Right ventricle myocardium inferior (tissue), 1 donor: ENCODE data around the gene SLC2A4RG. TPM values are rescaled to one million over a fixed set of nuclear protein-coding genes. Genes with fewer than 3 reads are reported as not detected.
"Not testable (repeated sequence)": the region's sequence is repeated elsewhere in the genome, so short reads cannot be mapped to it uniquely, and the experiment has no call there.

Experiments
- ATAC-seq: fragments of 200-7000 bp; cut with Tn5 transposase; one replicate; pipeline ENCODE4 v1.9.1; 2020; ENCODE audit warnings: mild to moderate bottlenecking, moderate library complexity
- DNase-seq: peaks from one replicate; pipeline ENCODE4 v3.0.0; 2021; ENCODE audit errors: missing footprints
- intact Hi-C: fragments of 100-400 bp; cut with DNase I; formaldehyde crosslinking; loops from one replicate; pipeline ENCODE4 v1.11.0; 2022
- total RNA-seq: library from RNA; stranded (reverse); fragmentation: NEBNext Ultra II Directional; extraction: Animal tissue kit (Norgen Biotek cat#: 25700); gene quantifications from one replicate; pipeline ENCODE4 v1.2.1, GENCODE V29; 2021
- donor health status: DM: no; HTN: yes; CAD: no; lungs with severe emphysema.

The SLC2A4RG gene
- total RNA-seq, 1 donor from 2014 or later, result 97.4 TPM

- intact Hi-C loops, result no loop called here
- DNase-seq (no peak), ATAC-seq (no peak)
These were observed 25.7 kb downstream of the SLC2A4RG start for GRCh38 chr20:63765082-63765873.

GRCh38 chr20:63765902-63766301, 26.3 kb downstream of the SLC2A4RG start:
- no peak for DNase-seq
- intact Hi-C loops, result no loop called here
- ATAC-seq, result no peak

- intact Hi-C loops, result no loop called here
- no peak for DNase-seq
- ATAC-seq, result no peak
These were observed 27.3 kb downstream of the SLC2A4RG start for GRCh38 chr20:63766695-63767426.

GRCh38 chr20:63767456-63767855, 27.9 kb downstream of the SLC2A4RG start:
- ATAC-seq (peak; percentile 64), DNase-seq (no peak)
- intact Hi-C loops, result no loop called here

GRCh38 chr20:63767886-63768285, 28.3 kb downstream of the SLC2A4RG start:
- intact Hi-C loops, result no loop called here
- ATAC-seq, result no peak
- no peak for DNase-seq

GRCh38 chr20:63768591-63769515, 29.3 kb downstream of the SLC2A4RG start:
- intact Hi-C loops, result no loop called here
- no peak for ATAC-seq
- DNase-seq, result no peak

- intact Hi-C loops, result loop anchor here (10.0 kb wide), 1 partner anchor 205 kb away; the partner anchor contains the start of gene SAMD10
- ATAC-seq (no peak), DNase-seq (no peak)
These were observed 30.4 kb downstream of the SLC2A4RG start for GRCh38 chr20:63769891-63770474.

GRCh38 chr20:63771046-63771707, 31.6 kb downstream of the SLC2A4RG start:
- no peak for DNase-seq
- intact Hi-C loops, result loop anchor here (10.0 kb wide), 1 partner anchor 204 kb away; the partner anchor contains the start of gene SAMD10
- ATAC-seq, result no peak

GRCh38 chr20:63772781-63773518, 33.4 kb downstream of the SLC2A4RG start:
- ATAC-seq, result peak; percentile 42
- intact Hi-C loops, result loop anchor here (10.0 kb wide), 1 partner anchor 202 kb away; the partner anchor contains the start of gene SAMD10
- DNase-seq, result no peak

- intact Hi-C loops, result loop anchor here (10.0 kb wide), 1 partner anchor 201 kb away; the partner anchor contains the start of gene SAMD10
- ATAC-seq (no peak), DNase-seq (peak; percentile 25)
These were observed 34.1 kb downstream of the SLC2A4RG start for GRCh38 chr20:63773571-63774241.

GRCh38 chr20:63774306-63774705, 34.7 kb downstream of the SLC2A4RG start:
- DNase-seq, result no peak
- intact Hi-C loops, result loop anchor here (10.0 kb wide), 1 partner anchor 200 kb away; the partner anchor contains the start of gene SAMD10
- ATAC-seq, result no peak

GRCh38 chr20:63775096-63775978, 35.8 kb downstream of the SLC2A4RG start:
- intact Hi-C loops, result loop anchor here (10.0 kb wide), 1 partner anchor 199 kb away; the partner anchor contains the start of gene SAMD10
- ATAC-seq, result peak; percentile 49
- DNase-seq, result no peak

- DNase-seq, ATAC-seq: not testable (repeated sequence)
- intact Hi-C loops, result loop anchor here (10.0 kb wide), 1 partner anchor 198 kb away; the partner anchor contains the start of gene SAMD10
These were observed 37.3 kb downstream of the SLC2A4RG start for GRCh38 chr20:63776875-63777274.

GRCh38 chr20:63777614-63778013, 38.0 kb downstream of the SLC2A4RG start:
- intact Hi-C loops, result loop anchor here (10.0 kb wide), 1 partner anchor 197 kb away; the partner anchor contains the start of gene SAMD10
- DNase-seq, result no peak

GRCh38 chr20:63778034-63778752, 38.6 kb downstream of the SLC2A4RG start:
- intact Hi-C loops, result loop anchor here (10.0 kb wide), 1 partner anchor 197 kb away; the partner anchor contains the start of gene SAMD10
- ATAC-seq (no peak), DNase-seq (no peak)

More at GRCh38 chr20:63777614-63778013, 38.0 kb downstream of the SLC2A4RG start:
- no peak for ATAC-seq
